HG03280 (cell line): Measurements from ENCODE around the gene PRDM15.

Source experiments
- ATAC-seq: cut with Tn5 transposase; IDR thresholded peaks from one replicate; pipeline ENCODE4 v1.9.1; 2021; ENCODE audit warnings: mild to moderate bottlenecking, moderate library complexity; ENCODE audit not compliant: unreplicated experiment

The PRDM15 gene

GRCh38 chr21:41828884-41829360, 50.2 kb downstream of the PRDM15 start:
- no peak for ATAC-seq

DNA sequence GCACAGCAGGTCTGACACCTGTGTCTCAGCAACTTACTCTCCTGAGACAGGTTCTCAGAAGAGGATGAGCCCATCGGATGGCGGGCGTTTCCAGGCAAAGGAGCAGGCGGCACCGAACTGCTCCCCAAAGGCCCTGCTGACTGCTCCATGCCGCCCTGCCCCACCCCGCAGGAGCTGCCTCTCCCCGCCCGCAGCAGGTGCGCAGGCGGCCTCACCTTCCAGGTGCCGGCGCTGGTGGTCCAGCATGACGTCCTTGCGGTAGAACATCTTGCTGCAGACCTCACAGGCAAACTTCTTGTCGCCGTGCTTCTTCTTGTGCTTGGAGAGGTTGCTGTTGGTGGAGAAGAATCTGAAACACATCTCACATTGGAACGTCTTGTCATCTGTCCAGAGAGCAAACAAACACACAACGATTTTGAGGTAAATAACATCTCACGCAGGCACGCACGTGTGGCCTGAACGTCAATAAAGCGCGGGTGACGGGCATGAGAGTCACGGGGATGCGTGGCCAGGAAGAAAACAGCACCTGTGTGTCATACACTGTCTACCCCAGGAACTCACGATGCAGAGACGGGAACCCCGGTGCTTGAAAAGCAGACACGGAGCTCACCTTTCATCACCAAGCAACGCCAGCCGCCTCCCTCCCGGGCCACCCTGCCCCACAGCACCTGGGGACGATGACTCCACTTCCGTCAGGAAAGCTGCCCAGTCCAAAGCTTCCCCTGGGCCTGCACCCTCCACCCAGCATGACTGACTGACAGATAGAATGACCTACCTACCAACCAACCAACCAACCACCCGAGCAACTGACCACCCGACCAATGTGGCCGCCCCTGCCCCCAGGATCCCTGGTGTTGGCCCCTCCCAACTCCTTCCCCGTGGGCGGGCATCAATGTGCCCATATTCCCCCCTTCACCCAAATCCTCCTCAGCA, 50.9 kb downstream of the PRDM15 start:
- ATAC-seq: no peak

DNA sequence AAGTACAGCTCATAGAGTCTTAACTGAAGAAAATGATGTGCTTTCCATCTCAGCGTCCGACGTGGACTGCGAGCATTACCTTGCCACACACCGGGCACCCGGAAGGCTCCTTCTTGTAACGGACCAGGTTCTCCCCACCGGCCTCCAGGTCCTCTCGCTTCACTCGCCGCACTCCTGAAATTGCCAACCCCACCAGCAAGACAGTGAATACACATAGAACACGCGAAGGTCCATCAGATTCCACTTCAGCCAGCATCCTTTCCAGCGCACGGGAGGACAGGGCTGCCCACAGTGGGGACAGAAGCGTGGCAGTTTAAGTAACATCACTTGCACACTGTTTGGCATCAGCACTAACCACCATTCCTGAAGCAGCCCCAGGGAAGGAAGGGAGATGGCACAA, 53.3 kb downstream of the PRDM15 start:
- ATAC-seq: no peak

GRCh38 chr21:41825216-41825615, 53.9 kb downstream of the PRDM15 start:
- no peak for ATAC-seq

DNA sequence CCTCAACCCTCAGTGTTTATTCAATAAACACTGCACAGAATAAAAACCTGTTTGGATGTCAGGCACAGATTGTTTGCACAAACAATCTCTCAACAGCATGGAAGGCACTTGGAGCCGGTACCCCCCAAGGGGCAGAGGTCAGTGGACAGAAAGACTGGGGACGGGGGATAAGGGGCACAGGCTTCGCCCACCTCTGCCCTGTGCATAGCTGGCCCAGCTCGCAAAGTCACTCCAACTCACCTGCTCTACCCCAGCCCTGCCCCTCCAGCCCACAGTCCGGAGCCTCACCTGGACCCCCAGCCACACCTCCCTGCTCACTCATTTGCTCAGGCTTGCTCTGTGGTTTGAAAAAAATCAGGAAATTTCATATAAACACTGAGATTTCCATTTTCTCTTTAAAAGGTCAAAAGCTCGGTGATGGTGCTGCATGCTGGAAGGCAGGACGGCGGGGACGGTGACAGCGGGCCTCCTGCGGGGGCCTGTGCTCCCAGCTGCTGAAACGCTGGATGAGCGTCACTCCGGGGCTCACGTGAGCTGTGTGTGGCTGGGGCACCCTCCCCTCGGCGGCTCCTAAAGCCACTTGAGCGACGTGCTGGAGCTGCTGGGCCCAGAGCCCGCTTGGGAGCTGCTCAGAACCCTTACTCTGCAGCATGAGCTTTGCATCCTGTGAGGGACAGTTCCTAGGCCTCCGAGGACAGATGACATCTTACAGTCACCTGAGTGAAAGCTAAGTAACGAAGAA, 54.5 kb downstream of the PRDM15 start:
- ATAC-seq: no peak

GRCh38 chr21:41823906-41824305, 55.2 kb downstream of the PRDM15 start:
- no peak for ATAC-seq

DNA sequence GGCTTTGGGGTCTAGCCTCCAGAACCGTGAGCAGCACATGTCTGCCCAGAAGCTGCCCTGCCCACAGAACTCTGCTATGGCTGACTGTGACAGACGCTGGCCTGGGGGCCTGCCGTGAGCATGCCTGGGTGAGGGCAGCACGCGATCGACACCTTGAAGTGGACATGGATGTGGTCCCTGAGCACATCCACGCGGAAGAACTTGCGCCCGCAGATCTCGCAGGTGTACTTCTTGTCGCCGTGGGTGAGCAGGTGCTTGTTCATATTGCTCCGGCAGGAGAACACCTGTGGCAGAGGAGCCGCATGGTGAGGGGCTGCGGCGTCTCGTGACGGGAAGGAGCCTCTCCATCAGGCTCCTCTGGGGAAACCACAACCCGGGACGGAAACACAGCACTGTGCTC, 56.0 kb downstream of the PRDM15 start:
- no peak for ATAC-seq

DNA sequence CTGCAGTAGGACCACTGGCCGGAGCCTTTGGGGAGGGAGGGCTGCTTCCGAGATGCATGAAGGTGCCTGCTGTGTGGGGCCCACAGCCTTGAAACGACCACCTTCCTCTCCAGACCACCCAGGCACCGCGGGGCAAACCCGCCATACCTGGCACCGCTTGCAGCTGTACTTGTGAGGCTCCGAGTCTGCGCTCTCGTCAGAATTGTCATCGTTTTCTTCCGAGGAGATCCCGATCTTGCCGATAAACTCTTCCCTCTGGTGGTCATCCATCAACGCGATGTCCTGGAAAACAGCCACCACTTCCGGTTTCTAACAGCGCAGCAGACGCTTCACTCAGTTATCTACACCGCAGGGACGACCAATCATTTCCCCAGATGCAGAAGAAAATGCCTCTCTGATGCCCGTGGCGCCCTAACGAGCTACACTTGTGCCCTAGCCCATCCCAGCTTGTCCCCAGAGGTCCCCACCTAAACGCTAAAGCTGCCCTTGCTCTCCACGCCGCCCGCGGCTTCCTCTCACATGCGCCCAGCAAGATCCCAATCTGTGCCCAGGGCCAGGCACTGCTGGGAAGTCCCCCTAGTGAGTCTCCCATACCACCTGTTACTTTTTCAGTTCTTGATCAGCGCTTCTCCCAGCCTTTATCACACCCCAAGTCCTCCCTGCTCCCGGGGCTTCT, 57.2 kb downstream of the PRDM15 start:
- no peak for ATAC-seq

DNA sequence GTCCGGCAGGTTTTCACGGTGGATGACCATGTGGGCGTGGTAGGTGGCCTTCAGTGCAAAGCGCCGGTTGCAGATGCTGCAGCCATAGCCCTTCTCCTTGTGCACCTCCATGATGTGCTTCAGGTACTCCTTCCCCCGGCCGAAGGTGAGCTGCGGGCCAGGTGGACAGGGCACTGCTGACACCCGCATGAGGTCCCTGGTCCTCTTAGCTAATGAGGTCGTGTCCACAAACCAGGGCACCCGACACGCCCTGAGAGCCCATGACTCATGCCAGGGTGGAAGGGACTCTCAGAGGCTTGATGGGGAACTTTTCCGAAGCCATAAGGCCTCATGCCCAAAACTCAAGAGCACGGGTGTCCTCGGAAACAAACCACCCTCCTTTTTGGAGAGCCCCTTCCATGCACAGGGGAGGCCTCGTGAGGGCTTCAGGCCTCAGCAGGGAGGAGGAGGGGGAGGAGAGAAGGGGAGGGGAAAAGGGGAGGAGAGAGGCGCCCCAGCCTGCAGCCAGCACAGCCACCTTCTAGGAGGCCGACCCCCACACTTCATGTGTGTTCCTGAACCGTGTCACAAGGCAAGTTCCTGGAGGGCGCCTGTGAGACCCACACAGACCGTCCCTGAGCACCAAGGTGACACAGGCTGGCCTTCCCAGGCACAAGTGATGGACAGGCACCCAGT, 57.9 kb downstream of the PRDM15 start:
- no peak for ATAC-seq

DNA sequence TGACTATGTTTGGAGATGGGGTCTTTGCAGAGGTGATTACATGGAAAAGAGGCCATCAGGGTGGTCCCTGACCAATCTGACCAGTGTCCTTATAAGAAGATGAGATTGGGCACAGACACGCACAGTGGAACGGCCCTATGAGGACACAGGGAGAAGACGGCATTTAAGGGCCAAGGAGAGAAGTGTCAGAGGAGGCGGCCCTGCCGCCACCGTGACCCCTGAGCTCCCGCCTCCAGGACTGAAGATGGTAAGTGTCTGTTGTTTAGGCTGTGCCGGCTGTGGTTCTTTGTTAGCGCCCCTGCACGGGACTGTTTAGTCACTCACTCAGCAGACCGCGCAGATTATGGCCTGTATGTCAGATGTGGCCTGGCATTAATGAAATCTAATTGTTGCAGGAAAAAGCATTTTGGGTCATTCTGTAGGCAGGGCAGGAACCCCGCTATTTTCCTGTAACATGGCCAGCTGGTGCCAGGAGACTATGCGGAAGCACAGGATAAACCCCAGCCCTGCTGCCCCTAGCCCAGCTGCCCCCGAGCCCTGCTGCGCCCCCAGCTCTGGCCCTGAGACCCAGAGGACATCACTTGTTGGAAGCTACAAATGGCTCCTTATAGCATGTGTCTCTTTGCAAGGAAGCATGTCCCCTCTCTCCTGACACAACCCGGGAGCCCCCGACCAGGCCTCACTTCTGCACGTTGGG, 58.6 kb downstream of the PRDM15 start:
- no peak for ATAC-seq

- ATAC-seq: no peak
Measured at GRCh38 chr21:41819856-41820281, 59.3 kb downstream of the PRDM15 start.

DNA sequence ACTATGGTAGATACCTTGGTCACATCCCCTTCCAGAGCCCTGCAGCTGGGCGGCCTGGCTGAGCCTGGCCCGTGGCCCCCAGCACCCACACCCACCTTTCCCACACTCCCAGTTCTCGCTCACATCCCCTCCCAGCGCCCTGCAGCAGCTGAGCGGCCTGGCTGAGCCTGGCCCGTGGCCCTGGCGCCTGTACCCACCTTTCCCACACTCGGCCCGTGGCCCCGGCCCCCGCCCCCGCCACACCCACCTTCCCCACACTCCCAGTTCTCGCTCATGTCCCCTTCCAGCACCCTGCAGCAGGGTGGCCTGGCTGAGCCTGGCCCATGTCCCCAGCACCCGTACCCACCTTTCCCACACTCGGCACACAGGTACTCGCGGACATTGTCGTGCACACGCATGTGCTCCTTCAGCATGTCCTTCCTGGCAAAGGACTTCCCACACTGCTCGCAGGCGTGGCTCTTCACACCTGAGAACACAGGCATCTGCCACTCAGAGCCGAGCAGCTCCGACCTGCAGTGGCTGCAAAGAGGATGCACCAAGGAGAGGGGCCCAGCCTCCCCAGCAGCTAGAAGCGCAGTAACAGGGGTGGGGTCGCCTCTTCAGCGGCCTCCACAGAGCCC, 59.8 kb downstream of the PRDM15 start:
- ATAC-seq: no peak

DNA sequence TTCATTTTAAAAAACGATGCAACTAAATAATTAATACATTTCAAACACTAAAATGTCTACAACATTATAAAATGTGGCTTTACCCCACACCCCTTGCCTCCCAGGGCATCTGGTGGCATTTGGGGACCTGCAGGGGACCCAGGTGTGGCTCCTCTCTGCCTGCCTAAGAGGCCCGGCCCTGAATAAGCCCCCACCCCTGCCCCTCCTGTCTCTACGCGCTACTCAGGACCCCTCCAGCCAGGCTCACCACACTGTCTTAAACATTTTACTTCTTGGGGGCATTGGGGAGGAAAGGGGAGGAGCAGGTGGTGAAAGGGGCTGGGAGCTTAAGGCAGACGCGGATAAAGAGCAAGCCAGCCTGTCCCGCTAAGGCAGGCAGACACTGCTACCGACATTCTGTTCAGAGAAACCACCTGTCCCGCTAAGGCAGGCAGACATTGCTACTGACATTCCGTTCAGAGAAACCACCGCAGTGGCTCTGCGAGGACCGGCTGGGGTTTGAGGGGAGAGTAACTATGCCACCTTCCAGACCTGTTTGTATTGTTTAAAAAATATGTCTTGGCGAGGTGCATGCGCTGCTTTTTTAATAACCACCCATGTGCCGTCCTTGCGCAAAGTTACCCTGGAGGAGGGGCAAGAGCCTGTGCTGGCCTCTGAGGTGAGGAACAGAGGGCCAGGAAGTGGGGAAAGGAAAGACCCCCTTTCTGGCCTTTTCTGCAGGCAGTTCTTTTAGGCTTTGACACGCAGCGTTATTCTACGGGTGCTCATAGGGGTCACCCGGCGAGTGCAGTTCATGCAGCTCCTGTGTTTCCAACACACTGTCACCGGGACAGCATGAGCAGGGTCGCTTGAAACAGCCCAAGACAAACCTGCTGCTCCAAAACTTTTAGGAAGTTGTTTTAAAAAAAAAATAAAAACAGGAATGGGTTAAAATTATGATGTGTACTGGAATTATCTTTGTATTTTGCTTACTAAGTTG, 61.0 kb downstream of the PRDM15 start:
- no peak for ATAC-seq

DNA sequence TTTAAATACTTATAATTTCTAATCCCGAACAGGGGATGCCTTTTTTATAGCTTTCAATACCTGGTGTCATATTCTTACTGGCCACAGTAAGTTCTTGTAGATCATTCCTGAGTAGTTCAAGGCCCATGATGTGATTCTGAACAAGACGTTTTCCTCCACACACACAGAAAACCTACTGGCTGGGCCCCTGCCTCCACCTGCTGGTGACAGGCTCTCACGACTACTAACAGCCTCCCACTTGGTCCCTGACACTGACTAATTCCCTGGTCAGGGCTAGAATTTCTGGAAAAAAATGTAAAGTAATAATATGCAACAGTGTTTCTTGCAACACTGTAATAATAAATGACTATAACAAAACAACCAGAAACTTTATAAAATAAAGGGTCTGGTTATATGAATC, 61.9 kb downstream of the PRDM15 start:
- ATAC-seq: peak; percentile 52

GRCh38 chr21:41816583-41817165, 62.5 kb downstream of the PRDM15 start:
- peak; percentile 81 for ATAC-seq

DNA sequence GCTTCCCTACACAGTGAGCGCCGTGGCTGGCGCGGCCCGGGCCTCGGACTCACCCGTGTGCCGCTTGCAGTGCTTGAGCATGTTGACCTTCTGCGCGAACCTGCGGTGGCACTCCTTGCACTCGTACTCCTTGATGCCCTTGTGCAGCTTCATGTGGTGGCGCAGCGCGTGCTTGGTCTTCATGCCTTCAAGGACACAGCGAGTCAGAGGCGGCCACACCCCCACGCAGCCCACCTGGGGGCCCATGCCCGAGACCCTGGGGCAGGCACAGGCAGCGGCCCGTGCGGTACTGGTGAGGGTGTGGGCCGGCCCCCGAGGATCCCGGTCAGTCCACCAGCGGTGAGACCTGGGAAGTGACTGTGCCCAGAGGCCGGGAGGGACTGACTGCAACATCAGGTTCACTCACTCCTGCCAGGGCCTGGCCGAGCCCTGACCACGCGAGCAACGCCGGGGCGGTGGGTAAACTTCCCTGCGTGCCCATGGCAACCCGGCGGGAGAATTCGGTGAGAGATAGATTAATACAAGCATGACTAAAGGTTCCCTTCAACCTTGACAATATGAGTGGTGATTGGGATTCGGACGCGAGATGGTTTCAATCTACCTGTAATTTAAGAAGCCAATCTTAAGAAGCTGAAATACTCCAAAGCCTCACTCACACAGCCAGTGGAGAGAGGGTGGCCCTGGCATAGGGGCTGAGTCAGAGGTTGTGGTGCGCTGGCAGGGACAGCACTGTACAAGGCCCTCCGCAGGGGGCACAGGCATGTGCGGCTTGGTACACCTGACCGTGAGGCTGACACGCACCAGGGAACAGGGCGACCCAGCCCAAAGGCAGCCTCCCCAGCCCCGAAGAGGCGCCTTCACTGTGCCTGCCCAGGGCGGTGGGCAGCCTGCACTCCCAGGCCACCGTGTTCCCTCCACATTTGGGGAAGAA, 63.2 kb downstream of the PRDM15 start:
- ATAC-seq: peak; percentile 8

DNA sequence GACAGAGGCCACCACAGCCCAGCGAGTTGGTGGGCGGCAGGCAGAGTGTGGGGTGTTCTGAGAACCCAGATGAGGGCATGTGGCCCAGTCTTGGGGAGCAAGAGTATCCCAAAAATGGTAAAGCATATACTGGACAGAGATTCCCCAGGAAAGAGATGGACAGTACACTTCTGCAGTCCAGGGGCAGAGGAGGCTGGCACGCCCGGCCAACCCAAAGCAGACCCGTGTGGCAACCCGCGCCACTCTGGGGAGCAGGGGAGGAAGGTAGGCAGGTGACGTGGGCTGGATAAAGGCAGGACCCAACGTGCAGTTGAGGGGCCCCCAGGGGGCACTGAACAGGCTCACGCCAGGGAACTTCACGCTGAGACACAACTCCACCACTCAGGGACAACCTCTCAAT, 65.9 kb downstream of the PRDM15 start:
- ATAC-seq: no peak
